NOMO-1 treated with dmso at 0.1 percent for 144 hours (cell line): Measurements from ENCODE around the gene OPCML.
A peak's percentile ranks its signal among the peaks of the same experiment; 100 is the strongest.

ENCODE experiments used
- DNase-seq: peaks from one replicate; lab custom pipeline; 2025; ENCODE audit not compliant: unreplicated experiment; lab: John Stamatoyannopoulos, UW

Gene OPCML

GRCh38 chr11:133541021-133541719 lies 8.9 kb upstream of the OPCML start:
- no peak for DNase-seq

GRCh38 chr11:133536198-133536597 lies 3.9 kb upstream of the OPCML start:
- DNase-seq: no peak

GRCh38 chr11:133533205-133533604 lies 904 bp upstream of the OPCML start:
- no peak for DNase-seq

GRCh38 chr11:133531458-133531857 lies 843 bp downstream of the OPCML start:
- no peak for DNase-seq

GRCh38 chr11:133530501-133530835 lies 1.8 kb downstream of the OPCML start:
- DNase-seq: no peak

GRCh38 chr11:133529807-133530500 lies 2.3 kb downstream of the OPCML start:
- peak; percentile 54 for DNase-seq

- no peak for DNase-seq
Measured at GRCh38 chr11:133526790-133527189, 5.5 kb downstream of the OPCML start.

GRCh38 chr11:133525976-133526375 lies 6.3 kb downstream of the OPCML start:
- DNase-seq: no peak

GRCh38 chr11:133524488-133524887 lies 7.8 kb downstream of the OPCML start:
- DNase-seq: no peak

GRCh38 chr11:133522344-133522743 lies 10.0 kb downstream of the OPCML start:
- DNase-seq: no peak

GRCh38 chr11:133521502-133521901 lies 10.8 kb downstream of the OPCML start:
- no peak for DNase-seq

GRCh38 chr11:133520707-133521106 lies 11.6 kb downstream of the OPCML start:
- no peak for DNase-seq

- DNase-seq: no peak
Measured at GRCh38 chr11:133519560-133519959, 12.7 kb downstream of the OPCML start.

- DNase-seq: no peak
Measured at GRCh38 chr11:133518702-133519264, 13.5 kb downstream of the OPCML start.

GRCh38 chr11:133516845-133517244 lies 15.5 kb downstream of the OPCML start:
- DNase-seq: no peak

GRCh38 chr11:133515107-133515506 lies 17.2 kb downstream of the OPCML start:
- no peak for DNase-seq

- no peak for DNase-seq
Measured at GRCh38 chr11:133509924-133510697, 22.2 kb downstream of the OPCML start.

GRCh38 chr11:133508468-133508867 lies 23.8 kb downstream of the OPCML start:
- DNase-seq: no peak

- DNase-seq: no peak
Measured at GRCh38 chr11:133507185-133507584, 25.1 kb downstream of the OPCML start.

GRCh38 chr11:133506551-133507094 lies 25.7 kb downstream of the OPCML start:
- DNase-seq: no peak

GRCh38 chr11:133506023-133506422 lies 26.3 kb downstream of the OPCML start:
- peak; percentile 36 for DNase-seq
